ENCODE measurements around the gene FSTL4.

DNA sequence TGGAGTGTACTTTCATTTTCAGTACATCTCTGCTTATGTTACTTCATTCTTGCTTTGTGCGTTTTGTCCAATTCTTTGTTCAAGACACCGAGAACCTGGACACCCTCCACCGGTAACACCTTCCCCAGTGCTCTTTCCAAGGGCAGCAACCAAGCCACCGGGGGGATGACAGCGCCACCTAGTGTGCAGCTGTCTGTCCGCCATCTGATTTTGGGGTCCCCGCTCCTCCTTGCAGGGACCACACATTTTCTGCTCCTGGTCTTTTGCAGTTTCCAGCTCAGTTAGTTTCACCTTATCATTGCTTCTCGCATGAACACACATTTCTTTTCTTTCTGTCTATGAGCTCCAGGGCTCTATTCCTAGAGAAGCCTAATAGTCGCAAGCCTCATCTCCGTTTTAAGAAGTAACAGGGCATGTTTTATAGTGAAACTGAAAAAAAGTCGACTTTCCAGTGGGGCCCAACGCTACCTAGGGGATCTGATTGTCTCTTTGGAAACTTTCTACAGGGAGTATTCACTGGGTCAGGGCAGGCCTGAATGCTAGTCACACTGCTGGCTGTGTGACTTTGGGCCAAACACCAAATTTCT lies 152.1 kb downstream of the FSTL4 start:
- TF ChIP-seq POLR2A (IDR thresholded peaks at IDR 0.05) = no peak
- TF ChIP-seq, protein P1, sequence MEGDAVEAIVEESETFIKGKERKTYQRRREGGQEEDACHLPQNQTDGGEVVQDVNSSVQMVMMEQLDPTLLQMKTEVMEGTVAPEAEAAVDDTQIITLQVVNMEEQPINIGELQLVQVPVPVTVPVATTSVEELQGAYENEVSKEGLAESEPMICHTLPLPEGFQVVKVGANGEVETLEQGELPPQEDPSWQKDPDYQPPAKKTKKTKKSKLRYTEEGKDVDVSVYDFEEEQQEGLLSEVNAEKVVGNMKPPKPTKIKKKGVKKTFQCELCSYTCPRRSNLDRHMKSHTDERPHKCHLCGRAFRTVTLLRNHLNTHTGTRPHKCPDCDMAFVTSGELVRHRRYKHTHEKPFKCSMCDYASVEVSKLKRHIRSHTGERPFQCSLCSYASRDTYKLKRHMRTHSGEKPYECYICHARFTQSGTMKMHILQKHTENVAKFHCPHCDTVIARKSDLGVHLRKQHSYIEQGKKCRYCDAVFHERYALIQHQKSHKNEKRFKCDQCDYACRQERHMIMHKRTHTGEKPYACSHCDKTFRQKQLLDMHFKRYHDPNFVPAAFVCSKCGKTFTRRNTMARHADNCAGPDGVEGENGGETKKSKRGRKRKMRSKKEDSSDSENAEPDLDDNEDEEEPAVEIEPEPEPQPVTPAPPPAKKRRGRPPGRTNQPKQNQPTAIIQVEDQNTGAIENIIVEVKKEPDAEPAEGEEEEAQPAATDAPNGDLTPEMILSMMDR (IDR thresholded peaks at IDR 0.05) = no peak

Data from lower leg skin (tissue), 3 donors.